Esophagus muscularis mucosa (tissue), 4 donors: ENCODE data around the gene AKR1C1.

ENCODE experiments used
- EP300 ChIP-seq: sonication (generic); formaldehyde crosslinking; IDR thresholded peaks from one replicate; pipeline ENCODE4 v1.6.1; 2017; ENCODE audit warnings: antibody characterized with exemption
- POLR2A ChIP-seq: fragments of 450-650 bp; IDR thresholded peaks from one replicate; pipeline ENCODE4 v1.6.1; 2017; ENCODE audit warnings: antibody characterized with exemption, moderate library complexity, mild to moderate bottlenecking, low read depth
- TF ChIP-seq, protein P1 (sequence below), 3 experiments: fragments of 200-600 bp in 2 of 3; fragments of 450-650 bp in 1 of 3; sonication (generic) in 2 of 3; IDR thresholded peaks; one replicate each; pipeline ENCODE4 v1.5.1; 2017 to 2019; ENCODE audit warnings: antibody characterized with exemption in 3 of 3, mild to moderate bottlenecking in 2 of 3, moderate library complexity in 1 of 3

DNA sequence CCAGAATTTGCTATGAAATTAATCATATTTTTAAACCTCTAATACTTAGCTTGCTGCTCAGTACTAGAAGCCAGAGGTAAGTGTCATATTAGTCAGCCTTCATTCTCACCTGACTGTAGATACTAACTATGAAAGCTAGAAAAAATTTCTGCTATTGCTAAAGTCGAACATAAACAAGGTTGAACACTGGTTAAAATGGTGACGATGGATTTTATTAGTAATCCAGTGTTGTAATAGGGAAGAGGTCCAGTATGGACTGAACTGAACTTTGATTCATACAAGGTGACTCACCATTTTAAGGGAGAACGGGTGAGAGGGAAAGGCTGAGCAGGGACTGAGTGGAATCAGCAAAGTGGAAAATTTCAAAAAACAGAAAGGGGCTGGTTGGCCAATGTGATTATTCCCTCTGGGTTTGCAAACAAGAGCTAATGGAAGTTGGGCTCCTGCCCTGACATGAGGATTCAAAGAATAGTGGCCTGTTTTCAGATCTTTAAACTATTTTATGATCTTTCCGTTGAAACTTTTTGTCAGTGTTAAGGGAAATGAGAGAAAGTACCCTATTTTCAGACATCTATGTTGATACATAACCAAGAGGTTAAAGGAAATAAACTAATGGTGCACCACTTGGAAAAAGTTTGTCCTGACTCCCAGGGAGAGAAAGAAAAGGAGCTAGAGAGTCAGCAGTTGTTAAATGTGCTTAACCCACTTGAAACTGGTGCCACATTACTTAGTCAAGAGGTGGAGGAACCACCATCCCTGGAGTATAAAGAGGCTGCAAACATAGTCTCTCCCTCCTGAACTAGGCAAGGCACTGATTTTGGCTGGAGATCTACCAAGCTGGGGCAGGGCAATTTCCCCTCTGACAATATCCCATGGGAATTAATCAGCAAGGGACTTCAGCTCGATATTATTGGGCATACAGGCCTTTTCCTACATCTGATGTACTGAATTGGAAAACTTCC is 15.3 kb upstream of the AKR1C1 start:
- TF ChIP-seq, protein P1, sequence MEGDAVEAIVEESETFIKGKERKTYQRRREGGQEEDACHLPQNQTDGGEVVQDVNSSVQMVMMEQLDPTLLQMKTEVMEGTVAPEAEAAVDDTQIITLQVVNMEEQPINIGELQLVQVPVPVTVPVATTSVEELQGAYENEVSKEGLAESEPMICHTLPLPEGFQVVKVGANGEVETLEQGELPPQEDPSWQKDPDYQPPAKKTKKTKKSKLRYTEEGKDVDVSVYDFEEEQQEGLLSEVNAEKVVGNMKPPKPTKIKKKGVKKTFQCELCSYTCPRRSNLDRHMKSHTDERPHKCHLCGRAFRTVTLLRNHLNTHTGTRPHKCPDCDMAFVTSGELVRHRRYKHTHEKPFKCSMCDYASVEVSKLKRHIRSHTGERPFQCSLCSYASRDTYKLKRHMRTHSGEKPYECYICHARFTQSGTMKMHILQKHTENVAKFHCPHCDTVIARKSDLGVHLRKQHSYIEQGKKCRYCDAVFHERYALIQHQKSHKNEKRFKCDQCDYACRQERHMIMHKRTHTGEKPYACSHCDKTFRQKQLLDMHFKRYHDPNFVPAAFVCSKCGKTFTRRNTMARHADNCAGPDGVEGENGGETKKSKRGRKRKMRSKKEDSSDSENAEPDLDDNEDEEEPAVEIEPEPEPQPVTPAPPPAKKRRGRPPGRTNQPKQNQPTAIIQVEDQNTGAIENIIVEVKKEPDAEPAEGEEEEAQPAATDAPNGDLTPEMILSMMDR (IDR thresholded peaks at IDR 0.05) = no peak
- no peak for TF ChIP-seq POLR2A
- no peak for TF ChIP-seq EP300
